NCI-H526 treated with DMSO at 0.1 percent for 48 hours (cell line): ENCODE data around the gene COBL.
"Not testable (repeated sequence)": the region's sequence is repeated elsewhere in the genome, so short reads cannot be mapped to it uniquely, and the experiment has no call there.

Source experiments
- DNase-seq: peaks from one replicate; lab custom pipeline; 2025; lab: John Stamatoyannopoulos, UW

Gene COBL

DNA sequence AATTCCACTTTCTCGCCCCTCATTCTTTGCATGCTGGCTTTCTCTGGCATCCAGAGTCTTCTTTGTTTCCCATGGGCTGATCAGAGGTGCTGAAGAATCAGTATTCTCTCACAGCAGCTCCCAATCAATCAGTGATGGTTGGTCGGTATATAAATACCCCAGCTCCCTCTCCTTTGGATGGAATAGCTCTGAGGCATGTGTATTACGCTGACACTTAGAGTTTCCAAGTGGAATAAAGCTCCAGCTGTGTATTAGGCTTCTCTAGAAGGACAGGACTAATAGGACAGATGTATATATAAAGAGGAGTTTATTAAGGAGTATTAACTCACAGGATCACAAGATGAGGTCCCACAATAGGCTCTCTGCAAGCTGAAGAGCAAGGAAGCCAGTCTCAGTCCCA is 315.7 kb downstream of the COBL start:
- DNase-seq = no peak

DNA sequence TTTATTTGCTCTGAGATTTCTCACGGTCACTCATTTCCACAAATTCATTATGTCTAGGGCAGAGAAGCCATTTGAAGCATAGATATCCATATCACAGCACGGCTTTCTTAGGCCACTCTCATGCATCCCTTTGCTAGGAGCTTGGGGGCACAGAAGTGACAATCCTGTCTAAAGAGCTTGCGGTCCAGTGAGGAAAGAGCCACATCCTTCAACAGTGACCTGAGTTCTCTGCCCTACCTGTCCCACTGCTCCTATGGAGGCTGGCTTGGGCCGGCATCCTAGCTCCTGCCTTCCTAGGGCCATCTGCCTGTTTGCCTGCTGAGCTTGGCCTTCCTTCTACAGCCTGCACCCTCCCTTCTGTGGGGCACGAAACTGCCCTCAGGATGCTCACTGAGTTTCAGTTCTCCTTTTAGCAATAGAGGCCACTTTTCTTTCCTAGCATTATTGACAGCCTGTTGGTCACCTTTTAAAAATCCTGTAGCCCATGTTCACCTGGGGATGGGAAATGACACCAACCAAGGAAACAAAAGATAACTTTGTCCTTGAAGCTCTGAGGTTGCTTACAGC is 321.8 kb downstream of the COBL start:
- DNase-seq = no peak

DNA sequence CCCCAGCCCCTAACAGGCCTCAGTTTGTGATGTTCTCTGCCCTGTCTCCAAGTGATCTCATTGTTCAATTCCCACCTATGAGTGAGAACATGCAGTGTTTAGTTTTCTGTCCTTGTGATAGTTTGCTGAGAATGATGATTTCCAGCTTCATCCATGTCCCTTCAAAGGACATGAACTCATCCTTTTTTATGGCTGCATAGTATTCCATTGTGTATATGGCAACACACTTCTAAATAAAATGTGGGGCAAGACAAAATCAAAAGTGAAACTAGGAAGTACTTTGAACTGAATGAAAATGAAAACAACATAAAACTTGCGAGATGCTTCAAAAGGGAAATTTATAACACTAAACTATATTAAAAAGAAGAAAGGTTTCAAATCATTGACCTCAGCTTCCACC is 326.4 kb downstream of the COBL start:
- DNase-seq = not testable (repeated sequence)

GRCh38 chr7:50988988-50989387 is 327.6 kb downstream of the COBL start:
- no peak for DNase-seq

GRCh38 chr7:50988465-50988864 is 328.1 kb downstream of the COBL start:
- DNase-seq = no peak

DNA sequence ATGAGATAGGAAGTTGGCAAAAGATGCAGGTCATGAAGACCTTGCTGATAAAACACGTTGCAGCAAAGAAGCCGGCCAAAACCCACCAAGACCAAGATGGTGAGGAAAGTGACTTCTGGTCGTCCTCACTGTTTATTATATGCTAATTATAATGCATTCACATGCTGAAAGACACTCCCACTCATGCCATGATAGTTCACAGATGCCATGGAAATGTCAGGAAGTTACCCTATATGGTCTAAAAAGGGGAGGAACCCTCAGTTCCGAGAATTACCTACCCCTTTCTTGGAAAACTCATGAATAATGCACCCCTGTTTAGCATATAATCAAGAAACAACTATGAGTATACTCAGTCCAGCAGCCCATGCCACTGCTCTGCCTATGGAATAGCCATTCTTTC is 331.5 kb downstream of the COBL start:
- DNase-seq = no peak

GRCh38 chr7:50983850-50984249 is 332.8 kb downstream of the COBL start:
- DNase-seq = no peak

DNA sequence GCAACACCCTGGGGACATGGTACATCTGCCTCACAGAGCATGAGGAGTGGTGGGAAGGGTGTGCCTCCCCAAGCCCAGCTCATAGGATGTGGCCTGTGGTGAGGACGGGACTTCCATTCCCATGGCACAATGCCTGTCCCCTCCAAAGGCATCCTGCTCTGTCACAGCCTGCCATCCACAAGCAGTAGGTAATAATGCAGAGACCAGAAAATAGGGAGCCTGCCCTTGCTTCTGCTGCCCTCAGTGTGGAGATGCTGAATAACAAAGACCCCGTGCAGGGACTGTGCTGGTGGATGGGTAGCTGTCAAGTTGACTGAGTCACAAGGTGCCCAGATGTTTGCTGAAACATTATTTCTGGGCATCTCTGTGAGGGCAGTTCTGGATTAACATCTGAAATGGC is 334.0 kb downstream of the COBL start:
- DNase-seq = no peak

DNA sequence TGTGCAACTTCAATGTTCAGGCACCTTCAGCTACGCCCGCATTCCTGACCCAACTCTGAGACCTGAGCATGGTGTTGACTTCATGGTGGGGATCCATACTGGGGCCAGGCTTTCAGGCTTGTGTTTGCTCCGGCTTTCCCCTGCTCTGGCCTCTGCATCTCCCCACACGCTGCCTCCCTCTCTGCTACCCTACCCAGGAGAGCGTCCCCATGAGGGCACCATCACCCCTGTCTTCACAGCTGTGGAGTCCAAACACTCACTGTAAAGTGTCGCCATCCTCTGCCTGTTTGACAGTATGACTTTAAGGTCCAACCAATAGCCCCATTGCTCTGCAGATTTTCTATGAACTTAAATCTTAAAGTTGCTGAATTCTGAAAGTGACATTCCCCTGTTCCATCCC is 334.9 kb downstream of the COBL start:
- no peak for DNase-seq

DNA sequence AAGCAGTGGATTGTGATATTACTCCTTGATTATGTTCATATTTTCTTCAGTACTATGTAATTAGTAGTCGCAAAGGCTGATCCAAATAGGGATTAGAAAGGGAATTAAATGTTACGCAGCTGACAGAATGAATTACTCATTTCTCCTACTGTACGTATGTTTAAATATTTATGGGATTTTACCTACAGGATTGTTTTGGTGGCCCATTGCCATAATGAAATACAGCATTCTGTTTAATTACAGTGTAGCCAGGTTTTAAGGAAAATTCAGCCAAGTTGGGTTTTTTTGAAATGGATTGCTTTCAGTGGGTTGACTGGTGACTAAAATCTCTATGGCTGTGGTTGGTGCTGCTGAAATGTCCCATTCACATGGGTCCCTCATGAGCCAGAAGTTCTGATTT is 336.2 kb downstream of the COBL start:
- DNase-seq = no peak

DNA sequence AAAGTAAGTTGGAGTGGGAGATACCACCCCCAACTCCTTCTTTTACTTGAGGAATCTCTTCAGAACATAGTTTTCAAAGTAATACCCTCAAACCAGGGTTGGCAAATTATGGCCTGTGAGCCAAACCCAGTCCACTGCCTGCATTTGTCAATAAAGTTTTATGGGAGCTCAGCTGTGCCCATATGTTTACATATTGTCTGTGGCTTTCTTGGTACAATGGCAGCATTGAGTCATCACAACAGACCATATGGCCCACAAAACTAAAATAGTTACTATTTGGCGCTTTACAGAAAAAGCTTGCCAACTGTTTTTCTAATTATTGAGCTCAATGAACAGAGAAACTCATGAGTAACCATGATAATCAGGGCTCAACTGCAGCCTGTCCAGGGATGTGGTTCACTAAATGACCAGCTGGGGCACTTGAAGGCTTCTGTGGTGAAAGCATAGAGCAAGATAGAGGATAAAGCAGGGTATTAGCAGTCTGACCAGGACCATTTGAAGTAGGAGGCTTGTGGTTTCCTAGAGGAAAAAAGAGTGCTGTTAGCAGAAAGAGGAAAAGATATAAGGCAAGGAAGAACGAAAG is 337.9 kb downstream of the COBL start:
- DNase-seq = no peak

GRCh38 chr7:50977421-50977820 is 339.2 kb downstream of the COBL start:
- DNase-seq = no peak

GRCh38 chr7:50976064-50976463 is 340.5 kb downstream of the COBL start:
- no peak for DNase-seq

GRCh38 chr7:50974240-50974639 is 342.4 kb downstream of the COBL start:
- no peak for DNase-seq

GRCh38 chr7:50973814-50974213 is 342.8 kb downstream of the COBL start:
- no peak for DNase-seq

- DNase-seq = no peak
Measured at GRCh38 chr7:50970092-50970491, 346.5 kb downstream of the COBL start.
